SK-N-SH (cell line): ENCODE results near the gene PCSK5. TPM values are rescaled to one million over a fixed set of nuclear protein-coding genes. Genes with fewer than 3 reads are reported as not detected.

Source experiments
- CTCF ChIA-PET: fragments of 300-600, 350-600 bp; formaldehyde crosslinking; extraction: SDS; loops from one replicate; lab custom pipeline; 2021; lab: Yijun Ruan, JAX
- POLR2A ChIA-PET: fragments of 350-600 bp; sonication (Branson Sonifier 250); formaldehyde crosslinking; extraction: SDS; loops from one replicate; lab custom pipeline; 2020; ENCODE audit warnings: antibody characterized with exemption, inconsistent platforms; lab: Yijun Ruan, JAX
- DNase-seq: peaks from one replicate; pipeline ENCODE4 v3.0.0; 2012
- H2AFZ ChIP-seq: fragments of 200-600 bp; sonication (generic); 2 replicates; pipeline ENCODE4 v1.8.1; 2016; ENCODE audit warnings: antibody characterized with exemption, mild to moderate bottlenecking, low read depth
- H3F3A ChIP-seq: fragments of 200-600 bp; sonication (generic); replicated peaks from 2 replicates; pipeline ENCODE3; 2016; ENCODE audit warnings: antibody characterized with exemption, mild to moderate bottlenecking; ENCODE audit not compliant: insufficient read depth
- H3K27ac ChIP-seq, 2 experiments: fragments of 200-500 bp in 1 of 2; fragments of 200-600 bp in 1 of 2; sonication (Bioruptor generic) in 1 of 2; sonication (generic), shearing (Covaris generic) in 1 of 2; 2 replicates each; pipeline versions ENCODE4 v1.5.1 to v1.6.1; 2014 to 2016; ENCODE audit warnings: low read depth in 2 of 2, inconsistent platforms in 1 of 2, low read length in 1 of 2, mild to moderate bottlenecking in 1 of 2, mixed read lengths in 1 of 2
- H3K27me3 ChIP-seq: fragments of 200-600 bp; sonication (generic), shearing (Covaris generic); 2 replicates; pipeline ENCODE4 v1.6.1; 2016; ENCODE audit warnings: mixed run types; ENCODE audit not compliant: insufficient read depth
- H3K36me3 ChIP-seq, 2 experiments: fragments of 200-500 bp in 1 of 2; fragments of 200-600 bp in 1 of 2; sonication (Bioruptor generic) in 1 of 2; sonication (generic) in 1 of 2; replicated peaks in 1 of 2; 2 replicates each; pipeline versions ENCODE3 to v1.5.1; 2014 to 2016; ENCODE audit warnings: low read length in 1 of 2, mild to moderate bottlenecking in 1 of 2; ENCODE audit not compliant: insufficient read depth in 2 of 2, control insufficient read depth in 1 of 2
- H3K4me1 ChIP-seq, 2 experiments: fragments of 200-500 bp in 1 of 2; fragments of 200-600 bp in 1 of 2; sonication (Bioruptor generic) in 1 of 2; sonication (generic), shearing (Covaris generic) in 1 of 2; 2 replicates each; pipeline versions ENCODE4 v1.5.1 to v1.6.1; 2014 to 2016; ENCODE audit warnings: low read depth in 1 of 2, low read length in 1 of 2, mixed run types in 1 of 2; ENCODE audit not compliant: insufficient read depth in 2 of 2, control insufficient read depth in 1 of 2
- H3K4me2 ChIP-seq: fragments of 200-600 bp; sonication (generic), shearing (Covaris generic); 2 replicates; pipeline ENCODE4 v1.6.1; 2017; ENCODE audit warnings: mixed run types
- H3K4me3 ChIP-seq, 2 experiments: fragments of 200-500 bp in 1 of 2; fragments of 200-600 bp in 1 of 2; sonication (Bioruptor generic) in 1 of 2; sonication (generic), shearing (Covaris generic) in 1 of 2; 2 replicates each; pipeline versions ENCODE4 v1.5.1 to v1.8.1; 2014 to 2016; ENCODE audit warnings: low read depth in 2 of 2, inconsistent platforms in 1 of 2, low read length in 1 of 2, mild to moderate bottlenecking in 1 of 2, mixed read lengths in 1 of 2, moderate library complexity in 1 of 2
- H3K79me2 ChIP-seq: fragments of 200-600 bp; sonication (generic); 2 replicates; pipeline ENCODE4 v1.8.1; 2017; ENCODE audit warnings: mild to moderate bottlenecking; ENCODE audit not compliant: insufficient read depth
- H3K9ac ChIP-seq: fragments of 200-600 bp; sonication (generic); 2 replicates; pipeline ENCODE4 v1.6.1; 2017; ENCODE audit warnings: mixed run types
- H3K9me2 ChIP-seq: fragments of 200-600 bp; sonication (generic); 2 replicates; pipeline ENCODE4 v1.6.1; 2017; ENCODE audit warnings: mixed run types
- H3K9me3 ChIP-seq: fragments of 200-600 bp; sonication (generic); 2 replicates; pipeline ENCODE4 v1.6.1; 2017; ENCODE audit warnings: mixed run types, mild to moderate bottlenecking, moderate library complexity
- H4K20me1 ChIP-seq: fragments of 200-600 bp; sonication (generic); 2 replicates; pipeline ENCODE4 v1.6.1; 2017; ENCODE audit warnings: mild to moderate bottlenecking, mixed run types; ENCODE audit not compliant: insufficient read depth
- CHD2 ChIP-seq: fragments of 150-350 bp; IDR thresholded peaks from 2 replicates; pipeline ENCODE4 v1.6.1; 2018; ENCODE audit warnings: low read length; ENCODE audit not compliant: partially characterized antibody
- EZH2phosphoT487 ChIP-seq: fragments of 200-600 bp; sonication (generic); IDR thresholded peaks from 2 replicates; pipeline ENCODE4 v1.6.1; 2017; ENCODE audit warnings: low read depth, mixed run types, mild to moderate bottlenecking, antibody characterized with exemption, moderate library complexity, borderline replicate concordance
- FOSL2 ChIP-seq: IDR thresholded peaks from 2 replicates; pipeline ENCODE4 v1.4.0; 2012; ENCODE audit warnings: low read depth, mild to moderate bottlenecking, moderate library complexity, borderline replicate concordance
- FOXJ3 ChIP-seq: sonication (generic); formaldehyde crosslinking; IDR thresholded peaks from 2 replicates; pipeline ENCODE4 v1.5.1; 2020; ENCODE audit warnings: mild to moderate bottlenecking, missing genetic modification reagents
- GABPA ChIP-seq: IDR thresholded peaks from 2 replicates; pipeline ENCODE4 v1.4.0; 2012; ENCODE audit warnings: low read depth, mild to moderate bottlenecking
- GATA2 ChIP-seq: sonication (generic); formaldehyde crosslinking; IDR thresholded peaks from 2 replicates; pipeline ENCODE4 v1.5.0; 2020; ENCODE audit warnings: mild to moderate bottlenecking, missing genetic modification reagents
- IRF3 ChIP-seq: fragments of 150-350 bp; IDR thresholded peaks from 2 replicates; pipeline ENCODE4 v1.6.1; 2016; ENCODE audit warnings: mild to moderate bottlenecking, low read depth, low read length
- JUND ChIP-seq: IDR thresholded peaks from 2 replicates; pipeline ENCODE4 v1.4.0; 2012
- MXI1 ChIP-seq: IDR thresholded peaks from 2 replicates; pipeline ENCODE4 v1.6.1; 2012; ENCODE audit warnings: mild to moderate bottlenecking, low read depth, low read length, improper control_type of control experiment
- PBX3 ChIP-seq: IDR thresholded peaks from 2 replicates; pipeline ENCODE4; 2012
- RFX5 ChIP-seq: IDR thresholded peaks from 2 replicates; pipeline ENCODE4 v1.6.1; 2012; ENCODE audit warnings: mild to moderate bottlenecking, improper control_type of control experiment, low read length
- RXRA ChIP-seq: IDR thresholded peaks from 2 replicates; pipeline ENCODE4 v1.4.0; 2012; ENCODE audit warnings: low read depth, mild to moderate bottlenecking, borderline replicate concordance
- SIN3A ChIP-seq: IDR thresholded peaks from 2 replicates; pipeline ENCODE4 v1.6.1; 2012; ENCODE audit warnings: low read depth, mild to moderate bottlenecking, low read length, moderate library complexity, borderline replicate concordance
- TEAD4 ChIP-seq: IDR thresholded peaks from 2 replicates; pipeline ENCODE4 v1.4.0; 2012; ENCODE audit warnings: mild to moderate bottlenecking, borderline replicate concordance; ENCODE audit not compliant: insufficient read depth
- YY1 ChIP-seq: IDR thresholded peaks from 2 replicates; pipeline ENCODE4 v1.4.0; 2012; ENCODE audit warnings: low read depth, mild to moderate bottlenecking
- ZBTB33 ChIP-seq: IDR thresholded peaks from 2 replicates; pipeline ENCODE4 v1.4.0; 2012; ENCODE audit warnings: low read depth, borderline replicate concordance
- WGBS: methylation state at CpG from one replicate; pipeline ENCODE4 v1.1.6; 2017; ENCODE audit warnings: low lambda C conversion rate; 5-methylcytosine and 5-hydroxymethylcytosine counted together
- polyA plus RNA-seq, 3 experiments: library from polyadenylated mRNA; depleted of rRNA; stranded (reverse); fragments of >200 nt; gene quantifications; 2 replicates each; pipeline ENCODE4 v1.2.3, GENCODE V29; 2012

Gene PCSK5
- polyA plus RNA-seq, 1 of the 3 experiments (the other 2 are of a cell fraction), result 0.08 TPM

GRCh38 chr9:76150013-76150412 is 259.5 kb downstream of the PCSK5 start:
- ChIA-PET POLR2A (no interaction called here), CTCF (interaction anchor here (1.0 kb wide), 1 partner anchor 26 kb away, joined by 4 read pairs; no protein-coding TSS in a partner anchor)
- DNase-seq, result no peak
- WGBS, result 17% methylated on average over 6 of the region's 6 CpGs
- Histone ChIP-seq H4K20me1 (no peaks in the 10 kb centered on the region), H3F3A (no peaks in the 10 kb centered on the region), H3K9me2 (no peaks in the 10 kb centered on the region), H3K4me3 (no peak overlapping the region), H3K27me3 (peaks cover 6% of the 10 kb centered on the region; the same call in 1 of the 2 replicates), H3K9me3 (no peaks in the 10 kb centered on the region), H3K9ac (no peak overlapping the region), H2AFZ (no peak overlapping the region), H3K27ac (no peak overlapping the region), H3K36me3 (no peaks in the 10 kb centered on the region), H3K4me2 (no peak overlapping the region), H3K79me2 (no peaks in the 10 kb centered on the region), H3K4me1 (no peaks in the 10 kb centered on the region)
- no peak for TF ChIP-seq FOXJ3 (CRISPR knock-in tag)
- no peak for TF ChIP-seq GABPA
- TF ChIP-seq RXRA, result no peak
- TF ChIP-seq ZBTB33, result no peak
- no peak for TF ChIP-seq IRF3
- no peak for TF ChIP-seq FOSL2
- no peak for TF ChIP-seq GATA2 (CRISPR knock-in tag)

- Histone ChIP-seq H3K27me3 (peaks cover 6% of the 10 kb centered on the region; the same call in 1 of the 2 replicates), H3K9me2 (no peaks in the 10 kb centered on the region), H2AFZ (no peak overlapping the region), H3F3A (no peaks in the 10 kb centered on the region), H3K36me3 (no peaks in the 10 kb centered on the region), H4K20me1 (no peaks in the 10 kb centered on the region), H3K4me2 (no peak overlapping the region), H3K4me3 (no peak overlapping the region)
- DNase-seq, result no peak
- ChIA-PET POLR2A (no interaction called here), CTCF (no interaction called here)
- WGBS, result 9% methylated on average over 5 of the region's 5 CpGs
- TF ChIP-seq MXI1 (no peak), RFX5 (no peak), JUND (no peak), TEAD4 (no peak), RXRA (no peak), GABPA (no peak), YY1 (no peak), EZH2phosphoT487 (no peak), SIN3A (no peak), PBX3 (no peak), CHD2 (no peak)
- TF ChIP-seq, all 33 proteins: peak for 0
- no peaks in the 10 kb centered on the region for H3K9me3 ChIP-seq
- no peak overlapping the region for H3K27ac ChIP-seq
- H3K4me1 ChIP-seq, result no peaks in the 10 kb centered on the region
- H3K79me2 ChIP-seq, result no peaks in the 10 kb centered on the region
- H3K9ac ChIP-seq, result no peak overlapping the region
Observed at GRCh38 chr9:76151267-76151666, 260.8 kb downstream of the PCSK5 start.
